Hepatocyte (in vitro differentiated cells): Measurements from ENCODE around the gene RBCK1. TPM values are rescaled to one million over a fixed set of nuclear protein-coding genes. Genes with fewer than 3 reads are reported as not detected.
A peak's percentile ranks its signal among the peaks of the same experiment; 100 is the strongest.

Experiments
- DNase-seq: peaks from one replicate; pipeline ENCODE4 v3.0.0-alpha.2; 2016; ENCODE audit warnings: low spot score
- H2AFZ ChIP-seq: fragments of 200-600 bp; sonication (generic); 2 replicates; pipeline ENCODE4 v1.6.0; 2016; ENCODE audit warnings: antibody characterized with exemption, mild to moderate bottlenecking
- H3K27ac ChIP-seq: fragments of 200-600 bp; sonication (generic); 2 replicates; pipeline ENCODE4 v1.5.1; 2016; ENCODE audit warnings: mild to moderate bottlenecking
- H3K27me3 ChIP-seq: fragments of 200-600 bp; sonication (generic); 2 replicates; pipeline ENCODE4 v1.6.1; 2016
- H3K36me3 ChIP-seq: fragments of 200-600 bp; sonication (generic); replicated peaks from 2 replicates; pipeline ENCODE4 v1.5.1; 2016; ENCODE audit warnings: low read depth; ENCODE audit not compliant: insufficient read depth
- H3K4me1 ChIP-seq: fragments of 200-600 bp; sonication (generic); 2 replicates; pipeline ENCODE4 v1.5.1; 2016; ENCODE audit warnings: mild to moderate bottlenecking, moderate library complexity; ENCODE audit not compliant: insufficient read depth
- H3K4me2 ChIP-seq: fragments of 200-600 bp; sonication (generic); 2 replicates; pipeline ENCODE4 v1.6.0; 2016
- H3K4me3 ChIP-seq: fragments of 200-600 bp; sonication (generic); 2 replicates; pipeline ENCODE4 v1.5.1; 2016; ENCODE audit warnings: mild to moderate bottlenecking
- H3K79me2 ChIP-seq: fragments of 200-600 bp; sonication (generic); 2 replicates; pipeline ENCODE4 v1.6.0; 2017; ENCODE audit warnings: mild to moderate bottlenecking
- H3K9me2 ChIP-seq: fragments of 200-600 bp; sonication (generic); replicated peaks from 2 replicates; pipeline ENCODE4 v1.6.0; 2017; ENCODE audit warnings: mild to moderate bottlenecking; ENCODE audit not compliant: insufficient read depth
- H3K9me3 ChIP-seq: fragments of 200-600 bp; sonication (generic); 2 replicates; pipeline ENCODE4 v1.5.1; 2016; ENCODE audit warnings: low read depth, mild to moderate bottlenecking
- H4K20me1 ChIP-seq: fragments of 200-600 bp; sonication (generic); 2 replicates; pipeline ENCODE4 v1.6.0; 2016; ENCODE audit warnings: mild to moderate bottlenecking; ENCODE audit not compliant: insufficient read depth, poor library complexity, severe bottlenecking
- CTCF ChIP-seq: fragments of 200-600 bp; sonication (generic); IDR thresholded peaks from 2 replicates; pipeline ENCODE4 v1.5.1; 2016; ENCODE audit warnings: antibody characterized with exemption, mild to moderate bottlenecking; ENCODE audit not compliant: poor library complexity
- EZH2 ChIP-seq: fragments of 200-600 bp; sonication (generic); IDR thresholded peaks from 2 replicates; pipeline ENCODE4 v1.6.1; 2016; ENCODE audit warnings: antibody characterized with exemption, mild to moderate bottlenecking, borderline replicate concordance
- EZH2phosphoT487 ChIP-seq: fragments of 200-600 bp; sonication (generic); IDR thresholded peaks from one replicate; pipeline ENCODE4 v1.6.1; 2018; ENCODE audit warnings: antibody characterized with exemption, mild to moderate bottlenecking, low read depth, moderate library complexity; ENCODE audit not compliant: unreplicated experiment, severe bottlenecking
- WGBS: methylation state at CpG from one replicate; pipeline ENCODE4 v1.1.6; 2016; ENCODE audit warnings: low lambda C conversion rate; ENCODE audit errors: missing lambda C conversion rate; 5-methylcytosine and 5-hydroxymethylcytosine counted together
- polyA plus RNA-seq: library from polyadenylated mRNA; unstranded; fragments of >200 nt; fragmentation: Nextera tagmentation; extraction: Ambion mirVana; gene quantifications from 2 replicates; pipeline ENCODE4 v1.2.1, GENCODE V29; 2016
- total RNA-seq: library from RNA; depleted of rRNA; stranded (reverse); fragments of >200 nt; gene quantifications from 2 replicates; pipeline ENCODE4 v1.2.3, GENCODE V29; 2014

RBCK1 gene
- total and polyA plus RNA-seq, 2 experiments from 2014 or later: 76.4 to 80.8 TPM

GRCh38 chr20:362271-363254 lies 45.5 kb upstream of the RBCK1 start:
- Histone ChIP-seq H3K79me2 (no peaks in the 10 kb centered on the region), H3K4me1 (peaks cover 28% of the 10 kb centered on the region), H3K4me2 (no peak overlapping the region), H3K36me3 (no peaks in the 10 kb centered on the region), H3K4me3 (no peak overlapping the region), H2AFZ (no peak overlapping the region), H3K9me2 (no peaks in the 10 kb centered on the region), H3K27me3 (no peaks in the 10 kb centered on the region), H4K20me1 (no peaks in the 10 kb centered on the region), H3K27ac (no peak overlapping the region), H3K9me3 (no peaks in the 10 kb centered on the region)
- DNase-seq: peak; percentile 89
- TF ChIP-seq EZH2 (no peak), CTCF (peak; percentile 42)
- 74% methylated on average over 13 of the region's 13 CpGs for WGBS

- H3K27ac ChIP-seq: no peak overlapping the region
- no peak overlapping the region for H2AFZ ChIP-seq
- no peak overlapping the region for H3K4me3 ChIP-seq
- H3K27me3 ChIP-seq: no peaks in the 10 kb centered on the region
- no peaks in the 10 kb centered on the region for H3K9me2 ChIP-seq
- 84% methylated on average over 13 of the region's 13 CpGs for WGBS
- peak; percentile 29 for DNase-seq
- no peaks in the 10 kb centered on the region for H4K20me1 ChIP-seq
- no peaks in the 10 kb centered on the region for H3K79me2 ChIP-seq
- H3K9me3 ChIP-seq: no peaks in the 10 kb centered on the region
- no peaks in the 10 kb centered on the region for H3K36me3 ChIP-seq
- TF ChIP-seq EZH2phosphoT487: no peak
- TF ChIP-seq EZH2: no peak
- no peak for TF ChIP-seq CTCF
- no peak overlapping the region for H3K4me2 ChIP-seq
- peaks cover 28% of the 10 kb centered on the region for H3K4me1 ChIP-seq
Measured at GRCh38 chr20:363319-364078, 44.6 kb upstream of the RBCK1 start.

- Histone ChIP-seq H3K27me3 (no peaks in the 10 kb centered on the region), H2AFZ (no peak overlapping the region), H3K4me3 (no peak overlapping the region), H3K9me3 (no peaks in the 10 kb centered on the region), H3K27ac (peak overlapping the region; percentile 9), H3K9me2 (no peaks in the 10 kb centered on the region), H3K4me2 (no peak overlapping the region), H3K36me3 (no peaks in the 10 kb centered on the region), H3K79me2 (no peaks in the 10 kb centered on the region), H3K4me1 (peaks cover 31% of the 10 kb centered on the region), H4K20me1 (no peaks in the 10 kb centered on the region)
- WGBS: 88% methylated on average over 9 of the region's 9 CpGs
- DNase-seq: no peak
- TF ChIP-seq CTCF: no peak
- no peak for TF ChIP-seq EZH2phosphoT487
- TF ChIP-seq EZH2: no peak
Measured at GRCh38 chr20:364905-365794, 42.9 kb upstream of the RBCK1 start.
